ENCODE results near the gene PLCB3.

The PLCB3 gene

DNA sequence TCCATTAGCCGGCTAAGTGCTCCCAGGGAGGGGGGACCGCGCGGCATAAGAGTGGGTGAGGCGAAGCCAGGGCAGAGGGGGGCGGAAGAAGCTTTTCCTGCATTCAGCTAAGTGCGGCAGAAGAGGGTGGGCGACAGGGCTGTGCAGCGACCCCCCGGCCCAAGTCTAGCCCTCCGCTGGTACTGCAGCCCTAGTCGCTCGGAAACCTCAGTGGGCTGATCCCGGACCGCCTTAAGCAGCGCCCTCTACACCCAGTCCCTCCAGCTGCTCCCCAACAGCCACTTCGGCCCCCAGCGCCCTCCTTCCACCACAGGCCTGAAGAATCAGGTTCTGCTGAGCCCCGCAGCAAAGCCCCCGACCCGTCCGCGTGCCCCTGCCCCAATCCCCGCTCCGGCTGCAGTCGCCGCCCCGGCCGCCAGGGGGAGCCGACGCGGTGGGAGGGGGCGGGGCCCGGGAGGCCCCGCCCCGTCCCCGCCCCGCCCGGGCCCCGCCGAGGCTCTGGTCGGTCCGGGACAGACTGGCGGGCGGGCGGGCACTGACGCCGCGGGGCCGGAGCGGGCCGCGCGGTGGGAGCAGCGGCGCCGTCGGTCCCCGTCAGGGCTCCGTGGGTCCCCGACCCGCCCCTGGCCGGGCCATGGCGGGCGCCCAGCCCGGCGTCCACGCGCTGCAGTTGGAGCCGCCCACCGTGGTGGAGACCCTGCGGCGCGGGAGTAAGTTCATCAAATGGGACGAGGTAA, at the start of gene PLCB3:
PLCB3 (plus strand) TSS at position 515 of the 737 bp plus-strand sequence; CDS start at position 635, 120 bp downstream.
- peak; percentile 68 for DNase-seq

GRCh38 chr11:64201543-64201942, 49.8 kb upstream of the PLCB3 start:
- DNase-seq = no peak

GRCh38 chr11:64202992-64203391, 48.3 kb upstream of the PLCB3 start:
- no peak for DNase-seq

DNA sequence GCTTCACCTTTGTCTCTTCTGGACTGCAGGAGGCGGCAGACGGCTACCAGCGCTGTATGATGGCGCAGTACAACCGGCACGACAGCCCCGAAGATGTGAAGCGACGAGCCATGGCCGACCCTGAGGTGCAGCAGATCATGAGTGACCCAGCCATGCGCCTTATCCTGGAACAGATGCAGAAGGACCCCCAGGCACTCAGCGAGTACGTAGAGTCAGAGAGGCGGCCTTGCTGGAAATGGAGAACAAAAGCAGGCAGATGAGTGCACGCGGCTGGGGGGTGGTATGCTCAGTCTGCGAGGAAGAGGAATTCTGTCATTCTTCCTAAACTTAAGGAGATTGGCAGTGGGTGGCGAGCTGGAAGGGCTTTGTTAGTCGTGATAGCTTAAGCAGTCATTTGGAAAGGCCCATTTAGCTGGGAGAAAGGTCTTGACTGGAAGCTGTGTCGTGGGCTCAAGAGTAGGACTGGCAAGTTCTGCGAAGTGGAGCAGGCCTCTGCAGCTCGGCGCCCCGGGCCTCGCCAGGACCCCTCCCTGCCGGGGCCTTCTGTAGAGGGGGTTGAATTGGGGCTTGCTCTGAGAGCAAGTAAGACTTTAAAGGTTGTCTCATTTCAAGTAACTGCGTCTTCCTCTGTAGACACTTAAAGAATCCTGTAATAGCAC, 47.8 kb upstream of the PLCB3 start:
- DNase-seq = no peak

DNA sequence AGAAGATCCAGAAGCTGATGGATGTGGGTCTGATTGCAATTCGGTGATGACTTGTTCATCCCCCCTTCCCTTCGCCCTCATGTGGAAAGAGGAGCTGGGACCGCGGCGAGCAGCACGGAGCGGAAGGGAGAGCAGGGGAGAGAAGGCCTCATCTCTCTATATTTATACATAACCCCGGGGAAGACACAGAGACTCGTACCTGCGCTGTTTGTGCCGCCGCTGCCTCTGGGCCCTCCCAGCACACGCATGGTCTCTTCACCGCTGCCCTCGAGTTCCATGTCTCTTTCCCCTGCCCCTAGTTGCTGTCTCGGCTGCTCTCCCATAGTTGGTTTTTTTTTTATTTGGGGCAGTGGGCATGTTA, 47.3 kb upstream of the PLCB3 start:
- no peak for DNase-seq

DNA sequence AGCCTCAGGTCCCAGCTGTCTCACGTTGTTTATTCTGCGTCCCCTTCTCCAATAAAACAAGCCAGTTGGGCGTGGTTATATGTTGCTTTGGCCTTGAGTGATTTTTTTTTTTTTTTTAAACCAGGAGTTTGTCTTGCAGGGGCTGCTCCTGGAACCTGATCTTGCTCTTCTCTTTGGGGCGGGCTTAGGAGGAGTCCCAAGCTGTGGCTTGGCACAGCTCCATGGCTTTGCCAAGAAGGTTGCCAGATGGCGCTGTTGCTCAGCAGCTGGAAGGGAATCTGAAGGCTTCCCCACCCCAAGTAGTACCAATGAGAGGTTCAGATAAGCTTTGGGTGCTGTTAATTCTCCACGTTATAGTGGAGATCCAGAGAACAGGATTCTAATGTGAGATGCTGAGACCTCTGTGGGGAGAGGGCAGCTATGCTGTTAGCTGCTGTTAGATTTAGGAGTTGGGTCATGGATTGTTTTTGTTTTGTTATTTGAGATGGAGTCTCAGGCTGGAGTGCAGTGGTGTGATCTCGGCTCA, 46.8 kb upstream of the PLCB3 start:
- peak; percentile 68 for DNase-seq

- DNase-seq = peak; percentile 77
Measured at GRCh38 chr11:64206457-64207255, 44.7 kb upstream of the PLCB3 start, which contains the start of gene FERMT3. Gene FERMT3 (plus strand): TSS chr11:64206721. CDS start chr11:64207365, 644 bp downstream.

GRCh38 chr11:64207256-64208085, 43.9 kb upstream of the PLCB3 start:
- DNase-seq = peak; percentile 76

DNA sequence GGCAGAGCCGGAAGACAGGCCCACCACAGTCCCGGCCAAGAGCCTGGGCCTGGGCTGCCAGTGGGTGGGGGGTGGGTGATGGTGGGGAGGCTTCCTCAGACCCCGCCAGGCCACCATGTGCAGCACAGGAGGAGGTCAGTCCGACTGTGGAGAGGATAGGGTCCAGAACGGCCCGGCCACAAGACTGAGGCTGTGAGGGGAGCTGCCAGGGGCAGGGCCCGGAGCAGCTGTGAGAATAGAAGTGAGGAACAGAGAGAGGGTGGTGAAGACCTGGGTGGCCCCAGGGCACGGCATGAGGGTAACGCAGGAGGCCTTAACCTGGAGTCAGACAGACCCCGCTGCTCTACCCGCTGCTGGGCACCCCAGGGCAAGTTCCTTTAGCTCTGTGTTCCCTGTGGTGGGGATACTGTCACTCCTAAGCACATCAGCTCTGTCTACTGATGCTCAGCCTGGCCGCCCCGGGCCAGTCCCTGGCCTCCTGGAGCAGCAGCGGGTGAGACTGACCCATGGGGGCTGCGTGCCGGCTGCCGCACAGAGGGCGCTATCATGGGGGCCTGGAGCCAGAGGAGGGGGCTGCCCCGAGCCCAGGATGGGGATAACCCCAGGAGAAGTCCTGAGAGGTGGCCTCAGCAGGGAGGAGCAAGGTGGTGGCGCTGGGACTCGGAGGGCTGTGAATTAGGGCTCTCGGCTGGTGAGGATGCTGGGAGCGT, 43.1 kb upstream of the PLCB3 start:
- no peak for DNase-seq

GRCh38 chr11:64208796-64209562, 42.4 kb upstream of the PLCB3 start:
- no peak for DNase-seq

DNA sequence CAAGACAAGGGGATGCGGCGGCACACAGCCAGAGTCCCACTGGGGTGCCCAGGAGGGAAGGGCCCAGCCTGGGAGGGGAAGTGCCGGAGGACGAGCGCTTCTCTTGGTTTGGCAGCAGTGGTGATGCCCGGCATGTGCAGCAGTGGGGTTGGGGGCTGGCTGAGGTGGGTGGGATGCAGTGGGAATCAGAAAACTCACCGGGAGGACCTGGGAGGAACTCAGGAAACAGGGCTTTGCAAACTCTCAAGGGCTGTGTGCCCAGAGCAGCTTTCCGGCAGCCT, 41.8 kb upstream of the PLCB3 start:
- DNase-seq = no peak

- no peak for DNase-seq
Measured at GRCh38 chr11:64210301-64211020, 40.9 kb upstream of the PLCB3 start.

GRCh38 chr11:64211181-64211872, 40.0 kb upstream of the PLCB3 start:
- no peak for DNase-seq

DNA sequence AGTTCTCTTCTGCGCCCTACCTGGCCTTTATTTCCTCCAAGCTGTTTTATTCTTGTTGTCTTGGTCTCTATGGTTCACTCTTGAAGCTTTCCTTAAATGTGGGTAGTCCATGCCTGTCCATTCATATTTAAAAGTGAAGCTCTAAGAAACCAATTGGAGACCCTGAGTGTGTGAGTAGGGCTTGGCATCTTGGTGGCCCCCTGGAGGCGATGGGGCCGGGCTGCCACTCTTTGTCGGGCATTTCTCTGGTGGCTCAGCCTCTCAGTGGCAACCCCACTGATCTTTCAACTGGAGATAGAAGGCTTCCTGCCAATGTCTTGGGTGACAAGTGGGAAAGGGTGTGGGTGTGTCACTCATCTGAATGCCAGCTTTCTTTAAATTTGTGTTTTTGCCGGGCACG, 34.5 kb upstream of the PLCB3 start:
- DNase-seq = no peak

GRCh38 chr11:64218628-64219353, 32.5 kb upstream of the PLCB3 start:
- DNase-seq = no peak

DNA sequence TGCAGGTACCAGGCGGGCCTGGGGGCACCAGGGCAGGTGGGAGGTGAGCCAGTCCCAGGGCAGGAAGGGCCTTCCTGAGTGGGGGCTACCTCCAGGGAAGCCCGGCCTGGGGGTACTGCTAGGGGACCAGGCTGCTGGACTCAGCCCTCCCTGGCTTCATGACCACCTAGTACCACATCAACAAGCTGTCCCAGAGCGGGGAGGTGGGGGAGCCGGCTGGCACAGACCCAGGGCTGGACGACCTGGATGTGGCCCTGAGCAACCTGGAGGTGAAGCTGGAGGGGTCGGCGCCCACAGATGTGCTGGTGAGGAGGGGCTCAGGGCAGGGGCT, 32.0 kb upstream of the PLCB3 start:
- DNase-seq = no peak

- no peak for DNase-seq
Measured at GRCh38 chr11:64219755-64220154, 31.6 kb upstream of the PLCB3 start.

DNA sequence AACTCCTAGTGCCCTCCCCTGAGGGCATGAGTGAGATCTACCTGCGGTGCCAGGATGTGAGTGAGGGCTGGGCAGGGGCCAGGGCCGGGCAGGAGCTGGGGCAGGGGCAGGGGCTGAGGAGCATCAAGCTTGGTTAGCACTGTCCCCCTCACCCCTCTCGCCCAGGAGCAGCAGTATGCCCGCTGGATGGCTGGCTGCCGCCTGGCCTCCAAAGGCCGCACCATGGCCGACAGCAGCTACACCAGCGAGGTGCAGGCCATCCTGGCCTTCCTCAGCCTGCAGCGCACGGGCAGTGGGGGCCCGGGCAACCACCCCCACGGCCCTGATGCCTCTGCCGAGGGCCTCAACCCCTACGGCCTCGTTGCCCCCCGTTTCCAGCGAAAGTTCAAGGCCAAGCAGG, 31.1 kb upstream of the PLCB3 start:
- DNase-seq = no peak

DNA sequence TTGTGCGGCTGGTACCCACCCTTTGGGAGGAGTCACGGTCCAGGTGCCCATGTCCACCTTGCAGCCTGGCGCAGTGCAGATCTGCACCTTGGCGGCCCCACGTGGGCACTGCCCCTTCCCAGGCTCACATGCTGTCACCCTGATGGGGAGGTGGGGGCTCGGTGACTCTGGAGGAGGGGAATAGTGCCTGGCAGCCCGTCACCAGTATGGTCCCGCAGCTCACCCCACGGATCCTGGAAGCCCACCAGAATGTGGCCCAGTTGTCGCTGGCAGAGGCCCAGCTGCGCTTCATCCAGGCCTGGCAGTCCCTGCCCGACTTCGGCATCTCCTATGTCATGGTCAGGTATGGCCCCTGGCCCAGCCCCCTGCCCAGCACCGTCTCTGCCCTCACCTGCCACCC, 30.5 kb upstream of the PLCB3 start:
- DNase-seq = no peak

DNA sequence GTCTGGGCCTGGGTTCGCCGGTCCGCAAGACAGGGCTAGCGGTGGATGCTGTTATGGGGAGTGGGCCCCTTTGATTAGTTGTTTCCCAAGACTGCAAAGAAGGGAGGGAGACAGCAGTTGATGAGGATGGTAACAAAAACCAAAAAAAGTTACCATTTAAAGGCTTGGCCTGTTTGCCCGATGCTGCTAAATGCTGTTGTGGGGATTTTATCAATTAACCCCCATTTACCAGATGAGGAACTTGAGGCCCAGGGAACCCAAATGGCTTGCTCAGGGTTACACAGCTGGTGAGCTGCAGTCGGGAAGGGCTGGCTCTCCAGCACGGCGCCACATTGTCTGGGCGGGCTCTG, 28.7 kb upstream of the PLCB3 start:
- DNase-seq = no peak
